ENCODE results near the gene ADRA1B.

The ADRA1B gene

GRCh38 chr5:159915904-159916840, at the start of gene ADRA1B:
Gene ADRA1B (plus strand): TSS chr5:159916482. CDS start chr5:159916906, 424 bp downstream.
- peak; percentile 60 for DNase-seq

- no peak for DNase-seq
These were observed 42.6 kb upstream of the ADRA1B start for GRCh38 chr5:159873680-159874079.

- no peak for DNase-seq
These were observed 42.0 kb upstream of the ADRA1B start for GRCh38 chr5:159874263-159874662.

GRCh38 chr5:159877016-159877415, 39.3 kb upstream of the ADRA1B start:
- DNase-seq = no peak

- peak; percentile 17 for DNase-seq
These were observed 38.3 kb upstream of the ADRA1B start for GRCh38 chr5:159877894-159878448.

GRCh38 chr5:159878988-159879471, 37.3 kb upstream of the ADRA1B start:
- peak; percentile 40 for DNase-seq

- DNase-seq = no peak
These were observed 35.6 kb upstream of the ADRA1B start for GRCh38 chr5:159880676-159881075.

GRCh38 chr5:159881967-159882366, 34.3 kb upstream of the ADRA1B start:
- DNase-seq = no peak

GRCh38 chr5:159883522-159883950, 32.7 kb upstream of the ADRA1B start:
- DNase-seq = no peak

GRCh38 chr5:159884917-159885620, 31.2 kb upstream of the ADRA1B start:
- DNase-seq = no peak

- no peak for DNase-seq
These were observed 30.0 kb upstream of the ADRA1B start for GRCh38 chr5:159886296-159886695.

- no peak for DNase-seq
These were observed 29.2 kb upstream of the ADRA1B start for GRCh38 chr5:159887050-159887449.

GRCh38 chr5:159888860-159889259, 27.4 kb upstream of the ADRA1B start:
- DNase-seq = no peak

GRCh38 chr5:159890141-159890540, 26.1 kb upstream of the ADRA1B start:
- DNase-seq = no peak

- no peak for DNase-seq
These were observed 24.9 kb upstream of the ADRA1B start for GRCh38 chr5:159891371-159891770.

GRCh38 chr5:159893040-159893695, 23.1 kb upstream of the ADRA1B start:
- DNase-seq = no peak

- DNase-seq = no peak
These were observed 22.0 kb upstream of the ADRA1B start for GRCh38 chr5:159894149-159894720.

- no peak for DNase-seq
These were observed 18.4 kb upstream of the ADRA1B start for GRCh38 chr5:159897786-159898393.

GRCh38 chr5:159899067-159900049, 16.9 kb upstream of the ADRA1B start:
- DNase-seq = no peak

GRCh38 chr5:159901308-159901707, 15.0 kb upstream of the ADRA1B start:
- no peak for DNase-seq

- DNase-seq = no peak
These were observed 14.5 kb upstream of the ADRA1B start for GRCh38 chr5:159901772-159902171.
